Measurements from ENCODE around the gene MAP2K2. TPM values are rescaled to one million over a fixed set of nuclear protein-coding genes. Genes with fewer than 3 reads are reported as not detected.

MAP2K2 gene
- total RNA-seq, 1 donor from 2014 or later = 106 TPM

- DNase-seq (ENCODE audit: low read depth in 2 of 2) = no peak
Observed at GRCh38 chr19:4044990-4045465, 78.9 kb downstream of the MAP2K2 start.

DNA sequence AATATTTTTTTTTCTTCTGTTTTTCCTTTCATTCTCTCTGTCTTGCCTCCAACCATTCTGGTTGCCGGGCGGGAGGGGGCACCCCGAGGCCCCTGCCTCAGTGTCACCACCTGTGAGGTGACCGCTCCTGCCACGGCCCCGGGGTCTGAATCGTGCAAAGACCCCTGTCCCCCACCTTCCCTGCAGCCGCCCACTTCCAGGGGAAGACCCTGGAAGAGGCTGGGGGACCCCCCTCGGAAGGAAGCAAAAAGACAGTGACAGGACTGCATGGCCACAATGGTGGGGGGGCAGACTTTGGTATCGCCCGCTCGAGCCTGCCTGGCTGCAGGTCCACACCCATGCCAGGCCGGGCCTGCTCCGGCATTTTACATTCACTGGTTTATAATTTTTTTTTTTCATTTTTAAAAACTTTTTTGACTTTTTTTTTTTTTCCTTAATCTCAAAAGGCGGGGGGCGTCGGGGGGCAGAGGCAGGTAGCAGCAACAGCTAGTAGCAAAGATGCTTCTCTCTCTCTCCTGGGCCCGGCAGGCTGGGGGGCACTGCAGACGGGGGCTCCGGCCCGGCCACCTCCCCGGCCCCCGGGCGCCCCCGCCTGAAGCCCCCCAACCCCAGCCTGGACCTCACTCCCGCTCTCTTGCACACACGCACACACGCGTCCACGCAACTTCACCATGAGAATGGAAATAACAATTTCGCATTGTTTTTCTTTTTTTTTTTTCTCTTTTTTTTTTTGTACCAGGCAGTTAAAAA is 79.8 kb downstream of the MAP2K2 start:
- no peak for DNase-seq (ENCODE audit: low read depth in 2 of 2)

GRCh38 chr19:4043401-4043800 is 80.5 kb downstream of the MAP2K2 start:
- no peak for DNase-seq (ENCODE audit: low read depth in 2 of 2)

DNA sequence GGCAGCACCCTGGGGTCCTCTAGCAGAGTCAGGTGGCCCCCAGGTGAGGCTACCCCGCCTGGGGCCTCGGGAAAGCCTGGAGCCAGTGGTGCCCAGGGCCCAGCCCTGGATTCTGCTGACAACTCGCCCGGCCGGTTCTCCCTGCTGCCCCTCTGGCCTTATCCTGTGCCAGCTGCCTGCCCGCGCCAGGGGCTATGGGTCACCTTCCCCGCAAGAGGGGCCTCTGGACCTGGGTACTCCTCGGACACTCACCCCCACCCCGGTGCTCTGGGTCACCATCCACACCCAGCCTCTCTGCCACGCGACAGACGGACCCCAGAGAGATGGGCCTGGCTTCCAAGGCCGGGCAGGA is 81.2 kb downstream of the MAP2K2 start:
- DNase-seq (ENCODE audit: low read depth in 2 of 2) = no peak

- no peak for DNase-seq (ENCODE audit: low read depth in 2 of 2)
Observed at GRCh38 chr19:4042064-4042730, 81.7 kb downstream of the MAP2K2 start.

Other genes starting within 250 kb of the MAP2K2 start
- gene ATCAY, start 243.4 kb downstream of the MAP2K2 start, total RNA-seq = under 0.01 TPM in 1 of 2 replicates, not detected in the other
- gene NMRK2, start 191.1 kb downstream of the MAP2K2 start, total RNA-seq = not detected in 2 replicates
- gene DAPK3, start 153.0 kb downstream of the MAP2K2 start, total RNA-seq = 127 and 171 TPM in 2 replicates
- gene EEF2, start 138.7 kb downstream of the MAP2K2 start, total RNA-seq = 1,892 and 3,249 TPM in 2 replicates
- 24.1 and 32.9 TPM in 2 replicates for gene PIAS4, start 116.4 kb downstream of the MAP2K2 start, total RNA-seq
- gene ZBTB7A, start 57.2 kb downstream of the MAP2K2 start, total RNA-seq = 7.2 and 14.2 TPM in 2 replicates
- gene CREB3L3, start 29.5 kb upstream of the MAP2K2 start, total RNA-seq = not detected in 2 replicates
- gene SIRT6, start 58.4 kb upstream of the MAP2K2 start, total RNA-seq = 9.0 and 12.3 TPM in 2 replicates
- 0.13 and 0.38 TPM in 2 replicates for gene ANKRD24, start 58.6 kb upstream of the MAP2K2 start, total RNA-seq
- 0.26 and 1.5 TPM in 2 replicates for gene EBI3, start 105.4 kb upstream of the MAP2K2 start, total RNA-seq
- gene YJU2, start 123.0 kb upstream of the MAP2K2 start, total RNA-seq = 15.3 and 17.4 TPM in 2 replicates
- gene SHD, start 155.1 kb upstream of the MAP2K2 start, total RNA-seq = not detected in 2 replicates
- gene TMIGD2, start 178.3 kb upstream of the MAP2K2 start, total RNA-seq = not detected in 2 replicates
- gene FSD1, start 180.5 kb upstream of the MAP2K2 start, total RNA-seq = 6.3 and 7.4 TPM in 2 replicates
- 28.5 and 38.2 TPM in 2 replicates for gene STAP2, start 214.7 kb upstream of the MAP2K2 start, total RNA-seq
- gene MPND, start 219.4 kb upstream of the MAP2K2 start, total RNA-seq = 5.8 and 8.7 TPM in 2 replicates